Measurements from ENCODE around the gene PTPRD.

The PTPRD gene

DNA sequence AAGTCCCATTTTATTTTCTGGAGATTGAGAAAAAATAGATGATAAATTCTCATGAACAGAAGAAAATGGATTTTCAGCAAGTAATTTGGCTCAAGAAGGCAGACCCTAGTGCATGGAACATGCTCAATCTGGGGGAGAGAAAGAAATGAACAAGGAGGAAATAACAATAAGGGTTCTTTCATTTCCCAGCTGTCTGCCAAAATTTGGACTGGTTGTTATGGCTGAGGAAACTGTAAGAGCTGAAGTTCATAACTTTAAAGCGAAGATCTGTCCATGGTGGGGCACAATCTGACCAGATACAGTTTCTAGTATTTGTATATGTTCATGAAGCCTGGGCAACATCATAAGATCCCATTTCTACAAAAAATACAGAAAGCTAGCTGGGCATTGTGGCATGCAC, 1426.7 kb downstream of the PTPRD start:
- DNase-seq (ENCODE audit: low read depth): no peak
- TF ChIP-seq, protein P1, sequence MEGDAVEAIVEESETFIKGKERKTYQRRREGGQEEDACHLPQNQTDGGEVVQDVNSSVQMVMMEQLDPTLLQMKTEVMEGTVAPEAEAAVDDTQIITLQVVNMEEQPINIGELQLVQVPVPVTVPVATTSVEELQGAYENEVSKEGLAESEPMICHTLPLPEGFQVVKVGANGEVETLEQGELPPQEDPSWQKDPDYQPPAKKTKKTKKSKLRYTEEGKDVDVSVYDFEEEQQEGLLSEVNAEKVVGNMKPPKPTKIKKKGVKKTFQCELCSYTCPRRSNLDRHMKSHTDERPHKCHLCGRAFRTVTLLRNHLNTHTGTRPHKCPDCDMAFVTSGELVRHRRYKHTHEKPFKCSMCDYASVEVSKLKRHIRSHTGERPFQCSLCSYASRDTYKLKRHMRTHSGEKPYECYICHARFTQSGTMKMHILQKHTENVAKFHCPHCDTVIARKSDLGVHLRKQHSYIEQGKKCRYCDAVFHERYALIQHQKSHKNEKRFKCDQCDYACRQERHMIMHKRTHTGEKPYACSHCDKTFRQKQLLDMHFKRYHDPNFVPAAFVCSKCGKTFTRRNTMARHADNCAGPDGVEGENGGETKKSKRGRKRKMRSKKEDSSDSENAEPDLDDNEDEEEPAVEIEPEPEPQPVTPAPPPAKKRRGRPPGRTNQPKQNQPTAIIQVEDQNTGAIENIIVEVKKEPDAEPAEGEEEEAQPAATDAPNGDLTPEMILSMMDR (conservative IDR thresholded peaks at IDR 0.05; ENCODE audit: low read depth, low read length): no peak
- H3K4me3 ChIP-seq (ENCODE audit: low read depth, low read length): no peak overlapping the region

DNA sequence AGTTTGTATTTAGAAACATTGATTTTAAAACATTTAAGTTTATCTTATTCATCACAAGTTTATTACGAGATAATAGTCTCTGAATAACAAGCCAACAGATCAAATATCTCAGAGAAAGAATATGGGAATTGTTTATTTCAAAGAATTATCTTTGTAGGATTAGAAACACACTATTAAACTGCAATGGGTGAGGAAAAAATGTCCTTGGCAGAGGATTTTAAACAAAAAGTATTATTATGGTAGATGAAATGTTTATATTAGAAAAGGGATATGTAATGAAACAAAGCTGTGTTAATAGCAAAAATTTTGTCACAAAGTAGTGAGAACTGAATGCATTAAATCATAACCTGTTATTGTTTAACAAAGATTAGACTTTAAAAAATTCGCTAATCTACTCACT, 1430.4 kb downstream of the PTPRD start:
- TF ChIP-seq, protein P1 (conservative IDR thresholded peaks at IDR 0.05; ENCODE audit: low read depth, low read length): no peak
- H3K4me3 ChIP-seq (ENCODE audit: low read depth, low read length): no peak overlapping the region
- DNase-seq (ENCODE audit: low read depth): no peak

DNA sequence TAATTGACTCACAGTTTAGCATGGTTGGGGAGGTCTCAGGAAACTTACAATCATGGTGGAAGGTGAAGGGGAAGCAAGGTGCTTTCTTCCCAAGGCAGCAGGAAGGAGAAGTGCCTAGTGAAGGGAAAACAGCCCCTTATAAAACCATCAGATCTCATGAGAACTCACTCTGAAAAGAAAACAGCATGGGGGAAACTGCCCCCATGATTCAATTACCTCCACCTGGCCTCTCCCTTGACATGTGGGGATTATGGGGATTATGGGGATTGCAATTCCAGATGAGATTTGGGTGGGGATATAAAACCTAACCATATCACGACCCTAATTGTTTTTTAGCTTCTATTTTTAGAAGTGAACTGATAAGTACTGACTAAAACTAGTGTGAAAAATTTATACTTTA, 1435.7 kb downstream of the PTPRD start:
- TF ChIP-seq, protein P1 (conservative IDR thresholded peaks at IDR 0.05; ENCODE audit: low read depth, low read length): no peak
- H3K4me3 ChIP-seq (ENCODE audit: low read depth, low read length): no peak overlapping the region
- no peak for DNase-seq (ENCODE audit: low read depth)

DNA sequence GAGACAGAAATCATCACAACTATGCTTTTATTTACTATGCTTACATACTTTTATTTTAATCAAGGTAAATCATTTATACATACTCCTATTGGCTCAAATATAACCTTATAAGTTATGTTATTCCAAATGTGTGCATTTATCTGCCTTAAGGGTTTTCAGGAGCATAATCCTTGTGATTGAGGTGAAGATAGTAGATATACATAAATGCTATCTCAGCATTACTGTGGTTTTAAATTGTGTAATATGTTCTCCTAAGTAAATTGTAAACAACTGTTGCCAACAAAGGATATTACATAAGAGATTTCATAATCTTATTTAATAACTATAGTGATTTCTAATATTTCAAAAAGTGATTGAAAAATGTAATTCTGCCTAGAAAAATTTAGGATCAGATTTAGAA, 1438.4 kb downstream of the PTPRD start:
- no peak for DNase-seq (ENCODE audit: low read depth)
- no peak overlapping the region for H3K4me3 ChIP-seq (ENCODE audit: low read depth, low read length)
- TF ChIP-seq, protein P1 (conservative IDR thresholded peaks at IDR 0.05; ENCODE audit: low read depth, low read length): no peak

DNA sequence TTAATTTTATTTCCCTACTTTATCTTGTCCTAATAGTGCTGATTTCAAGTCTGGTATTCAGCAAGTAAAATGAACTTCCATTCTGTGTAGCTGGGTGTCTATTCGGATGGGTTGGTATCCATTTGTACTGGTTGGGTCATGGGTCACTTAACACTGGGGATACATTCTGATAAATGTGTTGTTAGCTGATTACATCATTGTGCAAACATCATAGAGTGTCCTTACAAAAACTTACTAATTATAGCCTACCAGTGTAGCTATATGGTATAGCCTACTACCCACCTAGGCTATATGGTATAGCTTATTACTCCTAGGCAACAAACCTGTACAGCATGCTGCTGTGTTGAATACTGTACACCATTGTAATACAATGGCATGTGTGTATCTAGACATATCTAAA, 1439.5 kb downstream of the PTPRD start:
- no peak overlapping the region for H3K4me3 ChIP-seq (ENCODE audit: low read depth, low read length)
- DNase-seq (ENCODE audit: low read depth): no peak
- TF ChIP-seq, protein P1 (conservative IDR thresholded peaks at IDR 0.05; ENCODE audit: low read depth, low read length): no peak

DNA sequence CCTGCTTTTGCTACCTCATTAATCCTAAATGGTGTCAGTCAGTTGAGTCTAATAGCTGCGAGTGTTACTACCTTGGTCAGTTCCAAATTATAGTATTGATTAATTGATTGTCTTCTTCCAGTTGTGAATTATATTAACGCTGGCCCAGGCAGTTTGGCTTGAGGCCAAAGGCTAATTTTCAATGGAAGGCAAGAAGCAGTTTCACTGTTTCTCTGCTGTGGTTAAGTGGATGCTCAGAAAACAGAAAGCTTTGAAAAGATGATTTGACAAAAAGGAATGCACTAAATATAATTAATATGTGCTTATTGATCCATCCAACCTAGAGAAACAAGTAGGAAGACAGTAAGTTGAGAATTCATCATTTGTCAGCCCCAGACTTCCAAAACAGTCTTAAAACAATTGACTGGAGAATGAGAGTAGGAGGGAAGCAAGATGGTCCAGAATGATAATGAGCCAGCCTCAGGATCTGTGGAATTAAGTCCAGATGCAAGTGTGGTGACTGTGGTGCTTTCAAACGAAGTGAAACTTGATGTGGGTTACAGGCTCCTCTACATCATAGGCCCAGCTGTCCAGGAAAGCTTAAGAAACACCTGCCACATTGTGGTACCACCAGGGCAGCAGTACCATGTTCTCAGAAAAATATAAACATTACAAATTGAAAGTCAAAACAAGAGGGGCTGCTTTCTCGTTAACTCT, 1442.2 kb downstream of the PTPRD start:
- TF ChIP-seq, protein P1 (conservative IDR thresholded peaks at IDR 0.05; ENCODE audit: low read depth, low read length): no peak
- no peak overlapping the region for H3K4me3 ChIP-seq (ENCODE audit: low read depth, low read length)
- no peak for DNase-seq (ENCODE audit: low read depth)

DNA sequence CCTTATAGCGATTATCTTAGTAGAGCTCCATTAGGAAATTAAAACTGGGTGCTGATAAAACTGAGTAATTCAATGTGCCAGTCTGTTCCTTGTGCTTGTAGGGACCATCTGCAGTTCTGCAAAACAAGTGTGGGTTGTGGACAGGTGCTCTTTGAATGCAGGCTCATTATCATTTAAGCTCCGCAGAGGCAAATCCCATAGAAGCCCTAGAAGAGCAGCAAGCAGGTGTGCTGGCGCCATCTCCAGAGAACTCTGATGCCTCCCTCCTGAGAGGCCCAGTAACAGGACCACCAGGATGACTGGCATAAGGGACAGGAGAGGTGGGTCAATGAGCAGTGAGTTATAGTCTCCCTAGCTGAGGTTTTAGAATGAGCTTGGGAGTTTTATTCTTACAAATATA, 1470.8 kb downstream of the PTPRD start:
- no peak for DNase-seq (ENCODE audit: low read depth)
- TF ChIP-seq, protein P1 (conservative IDR thresholded peaks at IDR 0.05; ENCODE audit: low read depth, low read length): no peak
- H3K4me3 ChIP-seq (ENCODE audit: low read depth, low read length): no peak overlapping the region

All from choroid plexus epithelial cell (primary cell).